ENCODE data around the gene ZNF784. TPM values are rescaled to one million over a fixed set of nuclear protein-coding genes. Genes with fewer than 3 reads are reported as not detected.

Gene ZNF784
- total RNA-seq, 1 donor = 4.8 TPM

GRCh38 chr19:55663846-55664536 lies 39.6 kb upstream of the ZNF784 start:
- H3K4me3 ChIP-seq (ENCODE audit: low read depth, low read length) = no peak overlapping the region
- no peak for TF ChIP-seq CTCF (IDR thresholded peaks at IDR 0.05; ENCODE audit: insufficient read depth, low read length)
- no peak for DNase-seq (ENCODE audit: low read depth)

- H3K4me3 ChIP-seq (ENCODE audit: low read depth, low read length) = no peak overlapping the region
- DNase-seq (ENCODE audit: low read depth) = no peak
- no peak for TF ChIP-seq CTCF (IDR thresholded peaks at IDR 0.05; ENCODE audit: insufficient read depth, low read length)
Measured at GRCh38 chr19:55661826-55662225, 37.5 kb upstream of the ZNF784 start.

GRCh38 chr19:55660991-55661390 lies 36.6 kb upstream of the ZNF784 start:
- H3K4me3 ChIP-seq (ENCODE audit: low read depth, low read length) = no peak overlapping the region
- TF ChIP-seq CTCF (IDR thresholded peaks at IDR 0.05; ENCODE audit: insufficient read depth, low read length) = no peak
- DNase-seq (ENCODE audit: low read depth) = no peak

GRCh38 chr19:55660404-55660803 lies 36.0 kb upstream of the ZNF784 start:
- no peak for TF ChIP-seq CTCF (IDR thresholded peaks at IDR 0.05; ENCODE audit: insufficient read depth, low read length)
- no peak for DNase-seq (ENCODE audit: low read depth)
- no peak overlapping the region for H3K4me3 ChIP-seq (ENCODE audit: low read depth, low read length)

GRCh38 chr19:55659822-55660221 lies 35.5 kb upstream of the ZNF784 start:
- no peak for TF ChIP-seq CTCF (IDR thresholded peaks at IDR 0.05; ENCODE audit: insufficient read depth, low read length)
- DNase-seq (ENCODE audit: low read depth) = no peak

GRCh38 chr19:55658846-55659459 lies 34.6 kb upstream of the ZNF784 start:
- no peak for DNase-seq (ENCODE audit: low read depth)
- no peak overlapping the region for H3K4me3 ChIP-seq (ENCODE audit: low read depth, low read length)
- no peak for TF ChIP-seq CTCF (IDR thresholded peaks at IDR 0.05; ENCODE audit: insufficient read depth, low read length)

More at GRCh38 chr19:55659822-55660221, 35.5 kb upstream of the ZNF784 start:
- H3K4me3 ChIP-seq (ENCODE audit: low read depth, low read length) = no peak overlapping the region
